HT1080 (cell line): ENCODE data around the gene RAB8B. TPM values are rescaled to one million over a fixed set of nuclear protein-coding genes. Genes with fewer than 3 reads are reported as not detected.
A peak's percentile ranks its signal among the peaks of the same experiment; 100 is the strongest.

Source experiments
- DNase-seq: peaks from one replicate; pipeline ENCODE4 v3.0.0-alpha.2; 2015; ENCODE audit warnings: low read depth
- total RNA-seq: library from RNA; depleted of rRNA; stranded (reverse); fragments of >200 nt; shearing (Covaris generic); gene quantifications from 2 replicates; pipeline ENCODE4 v1.2.3, GENCODE V29; 2014

Gene RAB8B
- total RNA-seq, 1 experiment from 2014 or later: 15.7 TPM

DNA sequence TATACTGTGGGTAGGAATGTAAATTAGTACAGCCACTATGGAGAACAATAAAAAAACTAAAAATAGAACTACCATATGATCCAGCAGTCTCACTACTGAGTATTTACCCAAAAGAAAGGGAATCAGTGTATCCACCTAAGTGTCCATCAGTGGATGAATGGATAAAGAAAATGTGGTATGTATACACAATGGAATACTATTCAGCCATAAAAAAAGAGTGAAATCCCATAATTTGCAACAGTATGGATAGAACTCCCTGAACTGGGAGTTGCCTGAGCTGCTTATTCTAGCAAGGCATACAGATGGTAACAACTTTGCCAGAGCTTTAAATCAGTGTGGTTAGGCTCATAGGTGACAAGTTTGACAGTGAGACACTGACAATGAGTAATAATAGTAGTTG is 71.9 kb downstream of the RAB8B start:
- no peak for DNase-seq

- no peak for DNase-seq
These were observed 74.1 kb downstream of the RAB8B start for GRCh38 chr15:63263519-63263918.

- DNase-seq: no peak
These were observed 75.4 kb downstream of the RAB8B start for GRCh38 chr15:63264688-63265293.

DNA sequence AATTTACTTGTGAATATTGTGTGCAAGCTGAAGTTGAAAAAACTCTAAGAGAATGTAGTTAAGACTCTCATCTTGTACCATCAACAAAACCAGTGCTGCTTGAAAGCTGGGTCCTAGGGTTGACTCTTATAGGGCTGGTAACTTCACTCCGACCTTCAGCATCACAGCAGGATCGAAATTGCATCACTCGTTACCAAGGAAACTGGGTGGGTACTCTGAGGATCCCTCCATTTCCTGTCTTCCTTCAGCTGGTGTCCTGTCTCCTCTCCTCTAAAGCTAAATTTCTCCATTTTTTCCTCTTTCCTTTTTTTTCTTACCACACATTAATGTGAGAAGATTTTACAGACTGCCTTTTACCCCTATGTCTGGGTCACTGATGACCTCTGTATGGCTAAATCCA is 85.0 kb downstream of the RAB8B start:
- DNase-seq: no peak

- no peak for DNase-seq
These were observed 87.1 kb downstream of the RAB8B start for GRCh38 chr15:63276342-63277037.

GRCh38 chr15:63277038-63277892 is 87.9 kb downstream of the RAB8B start, which contains the start of gene APH1B:
Gene APH1B (plus strand): TSS chr15:63277605. CDS start chr15:63277624, 19 bp downstream.
- DNase-seq: peak; percentile 55

- no peak for DNase-seq
These were observed 88.6 kb downstream of the RAB8B start for GRCh38 chr15:63277893-63278456.

DNA sequence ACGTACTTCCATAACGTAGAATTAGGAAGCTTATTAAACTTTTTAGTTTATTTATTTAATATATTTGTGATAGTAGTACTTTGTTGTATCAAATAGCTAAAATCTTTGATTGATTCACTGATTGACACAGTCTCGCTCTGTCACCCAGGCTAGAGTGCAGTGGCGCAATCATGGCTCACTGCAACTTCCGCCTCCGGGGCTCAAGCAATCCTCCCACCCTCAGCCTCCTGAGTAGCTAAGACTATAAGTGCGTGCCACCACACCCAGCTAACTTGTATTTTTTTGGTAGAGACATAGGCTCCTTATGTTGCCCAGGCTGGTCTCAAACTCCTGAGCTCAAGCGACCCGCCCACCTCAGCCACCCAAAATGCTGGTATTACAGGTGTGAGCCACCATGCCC is 93.7 kb downstream of the RAB8B start:
- no peak for DNase-seq

GRCh38 chr15:63284335-63284734 is 94.9 kb downstream of the RAB8B start:
- no peak for DNase-seq

GRCh38 chr15:63287109-63287508 is 97.7 kb downstream of the RAB8B start:
- peak; percentile 43 for DNase-seq

DNA sequence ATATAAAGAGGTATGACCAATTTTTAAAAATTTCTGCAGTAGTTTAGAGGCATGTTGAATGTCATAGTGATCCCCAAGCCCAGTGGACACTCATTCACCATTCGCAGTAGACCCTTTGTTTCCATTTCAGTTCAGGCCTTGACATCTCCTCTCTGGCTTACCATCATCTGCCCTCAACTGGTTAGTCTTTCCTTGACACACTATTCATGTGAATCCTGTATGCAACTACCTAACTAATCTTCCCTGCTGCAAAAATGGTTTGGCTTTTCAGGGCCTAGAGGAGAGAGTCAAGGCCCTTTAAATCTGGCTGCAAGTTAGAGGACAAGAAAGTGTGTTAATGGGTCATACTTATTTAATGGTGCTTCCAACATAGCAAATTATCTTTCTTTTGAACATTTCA is 98.9 kb downstream of the RAB8B start:
- peak; percentile 21 for DNase-seq

DNA sequence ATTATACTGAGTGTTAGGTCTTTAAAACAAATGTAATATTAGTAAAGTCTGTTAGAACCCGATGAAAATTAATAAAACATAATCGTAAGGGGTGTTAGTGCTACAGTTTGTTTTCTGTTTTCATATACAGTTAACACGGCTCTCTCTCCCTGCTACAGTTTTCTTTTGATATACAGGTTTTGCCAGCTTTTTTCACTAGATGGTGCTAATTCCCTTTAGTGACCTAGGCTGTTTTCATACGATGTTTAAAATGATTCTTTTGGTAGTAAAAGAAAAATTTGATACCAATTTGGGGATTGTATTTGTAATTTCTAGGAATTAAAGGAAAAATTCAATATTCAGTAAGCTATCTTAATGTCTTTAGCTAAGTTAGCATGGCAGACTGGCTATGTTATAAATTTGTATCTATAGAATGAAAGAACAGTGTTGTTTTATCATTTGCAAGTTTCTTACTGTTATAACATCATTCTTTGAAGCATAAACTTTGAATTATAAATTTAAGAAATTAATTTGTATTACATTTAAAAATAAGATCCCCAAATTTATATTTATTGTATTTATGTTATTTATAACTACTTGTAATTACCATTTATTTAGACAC is 99.5 kb downstream of the RAB8B start:
- DNase-seq: peak; percentile 52

- DNase-seq: peak; percentile 87
These were observed 102.1 kb downstream of the RAB8B start for GRCh38 chr15:63291507-63291906.

DNA sequence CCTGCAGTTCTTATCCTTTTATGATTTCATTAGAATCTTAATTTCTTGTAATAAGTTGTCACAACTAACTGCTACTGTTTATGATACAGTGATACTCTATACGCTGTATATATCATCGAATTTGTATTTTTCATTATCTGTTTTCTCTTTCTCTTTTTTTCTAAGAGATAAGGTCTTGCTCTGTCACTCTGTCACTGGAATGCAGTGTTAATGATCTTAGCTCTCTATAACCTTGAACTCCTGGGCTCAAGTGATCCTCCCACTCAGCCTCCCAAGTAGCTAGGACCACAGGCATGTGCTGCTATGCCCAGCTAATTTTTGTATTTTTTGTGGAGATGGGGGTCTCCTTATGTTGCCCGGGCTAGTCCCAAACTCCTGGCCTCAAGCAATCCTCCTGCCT is 102.8 kb downstream of the RAB8B start:
- no peak for DNase-seq

- no peak for DNase-seq
These were observed 103.4 kb downstream of the RAB8B start for GRCh38 chr15:63292771-63293170.

DNA sequence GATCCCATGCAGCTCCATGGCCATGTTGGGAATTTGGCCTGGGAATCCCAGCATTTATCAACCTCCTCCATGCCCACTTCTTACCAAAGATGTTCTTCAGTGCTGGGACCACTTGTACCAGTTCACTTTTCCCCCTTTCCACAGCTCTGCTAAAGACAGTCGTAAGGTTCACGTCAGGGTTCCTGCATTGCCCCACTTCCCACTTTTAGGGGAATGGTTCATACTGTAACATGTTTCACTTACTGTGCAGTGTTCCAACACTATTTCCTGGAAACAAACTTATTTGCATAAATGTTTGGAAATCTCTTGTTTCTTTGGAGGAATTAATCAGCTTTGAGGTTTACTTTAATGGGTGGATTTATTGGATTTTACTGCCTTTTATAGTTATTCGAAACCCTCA is 105.0 kb downstream of the RAB8B start:
- DNase-seq: no peak

GRCh38 chr15:63295341-63295740 is 105.9 kb downstream of the RAB8B start:
- no peak for DNase-seq

GRCh38 chr15:63296195-63296594 is 106.8 kb downstream of the RAB8B start:
- no peak for DNase-seq

GRCh38 chr15:63299943-63300575 is 110.7 kb downstream of the RAB8B start:
- no peak for DNase-seq

GRCh38 chr15:63301088-63301487 is 111.7 kb downstream of the RAB8B start:
- DNase-seq: no peak

DNA sequence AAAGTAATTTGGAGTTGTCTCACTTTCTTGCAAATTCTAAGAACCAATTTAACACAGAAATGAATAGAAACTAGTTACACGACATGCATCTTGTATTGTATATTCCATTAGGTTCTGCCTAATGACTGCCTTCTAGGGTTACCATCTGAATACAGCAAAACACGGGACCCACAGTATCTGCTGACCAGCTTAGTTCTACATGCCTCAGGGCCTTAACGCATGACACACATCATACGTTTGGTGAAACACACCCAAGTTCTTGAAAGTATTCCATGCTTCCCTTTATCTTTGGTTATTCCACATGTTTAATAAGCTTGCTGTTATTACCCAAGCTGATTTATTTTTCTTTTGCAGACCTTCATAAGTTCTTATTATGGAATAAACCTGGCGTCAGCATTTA is 115.9 kb downstream of the RAB8B start:
- no peak for DNase-seq
